Activated gamma-delta T cell treated with Interleukin-2 at 50 U/mL for 16 hours (primary cell): ENCODE results near the gene PRDM5.

ENCODE experiments used
- DNase-seq: peaks from one replicate; pipeline ENCODE4 v3.0.0-alpha.2; 2020

PRDM5 gene

DNA sequence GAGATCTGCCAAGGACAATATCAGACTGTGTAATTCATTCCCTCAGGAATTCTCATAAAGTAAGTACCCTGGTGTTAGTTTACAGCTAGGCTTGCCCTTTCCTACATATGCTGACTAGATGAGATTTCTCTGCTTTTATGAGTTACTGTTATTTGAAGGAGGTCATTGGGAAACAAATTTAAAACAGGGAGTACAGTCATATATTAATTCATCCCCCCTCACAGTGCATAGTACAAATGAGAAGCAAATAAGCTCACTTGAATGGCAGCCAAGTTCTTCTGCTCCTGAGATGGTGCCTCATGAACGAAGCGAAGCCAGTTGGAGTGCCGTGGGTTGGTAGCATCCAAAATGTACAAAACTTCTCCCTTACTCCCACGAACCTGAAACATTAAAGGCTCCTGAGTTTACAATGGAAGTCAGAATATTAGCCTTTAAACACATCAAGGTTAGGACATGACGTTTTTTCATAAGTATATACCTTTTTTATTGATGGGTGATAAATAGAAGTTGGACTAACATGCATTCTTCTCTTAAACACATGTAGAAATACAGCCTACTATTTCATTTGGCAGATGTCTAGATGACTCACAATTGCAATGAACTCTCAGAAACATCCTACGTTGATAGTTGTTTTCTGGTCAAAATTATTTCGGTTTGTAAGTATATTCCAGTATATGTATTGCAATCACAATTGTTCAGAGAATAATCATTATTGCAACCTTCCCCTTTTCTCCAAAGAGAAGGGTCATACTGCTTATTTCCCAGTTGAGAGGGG is 69.2 kb downstream of the PRDM5 start:
- no peak for DNase-seq

DNA sequence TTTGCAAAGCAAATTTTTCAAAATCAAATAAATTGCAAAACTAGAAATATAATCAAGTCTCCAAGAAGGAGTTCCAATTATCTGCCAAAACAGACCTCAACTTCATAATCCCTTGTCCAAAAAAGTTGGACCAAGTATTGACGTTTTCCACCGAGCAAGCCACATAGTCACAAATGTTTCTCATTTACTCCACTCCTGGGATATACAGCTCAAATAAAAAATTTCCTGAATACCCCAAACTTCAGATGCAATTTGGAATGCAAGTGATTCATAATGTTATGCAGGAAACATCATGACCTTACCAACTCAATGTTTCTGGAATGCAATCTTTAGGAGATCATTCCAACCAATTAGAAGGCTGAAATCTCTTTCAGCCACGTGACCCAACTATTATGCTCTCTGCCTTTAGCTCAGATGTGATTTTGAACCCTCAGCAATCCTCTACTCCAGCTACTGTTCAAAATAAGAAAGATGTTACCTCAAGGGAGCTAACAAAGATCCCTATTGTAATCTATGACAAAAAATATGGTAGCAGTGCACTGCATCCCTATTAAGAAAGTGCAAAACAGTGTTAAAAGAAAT is 72.4 kb downstream of the PRDM5 start:
- no peak for DNase-seq

DNA sequence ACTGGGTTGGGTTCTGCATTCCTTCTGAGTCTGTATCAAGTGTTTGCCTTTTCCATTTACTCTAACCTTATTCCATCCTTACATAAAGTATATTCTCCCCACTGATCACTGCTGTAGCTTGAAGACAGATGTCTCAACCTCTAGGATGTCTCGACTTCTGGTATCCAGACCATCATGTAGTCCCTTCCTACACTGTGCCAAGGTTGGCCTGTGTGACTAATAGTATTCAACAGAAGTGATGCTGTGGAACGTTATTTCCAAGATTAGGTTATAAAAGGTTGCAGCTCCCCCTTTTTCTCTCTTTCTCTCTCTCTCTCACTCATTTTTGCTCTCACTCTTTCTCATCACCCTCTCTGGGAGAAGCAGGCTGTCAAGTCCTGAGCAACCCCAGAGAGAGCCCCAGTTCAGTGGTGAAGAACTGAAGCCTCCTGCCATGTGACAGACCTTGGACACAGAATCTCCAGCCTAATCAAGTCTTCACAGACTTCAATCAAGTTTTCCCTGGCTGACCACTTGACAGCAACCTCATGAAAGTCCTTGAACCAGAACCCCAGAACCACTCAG is 75.4 kb downstream of the PRDM5 start:
- no peak for DNase-seq

DNA sequence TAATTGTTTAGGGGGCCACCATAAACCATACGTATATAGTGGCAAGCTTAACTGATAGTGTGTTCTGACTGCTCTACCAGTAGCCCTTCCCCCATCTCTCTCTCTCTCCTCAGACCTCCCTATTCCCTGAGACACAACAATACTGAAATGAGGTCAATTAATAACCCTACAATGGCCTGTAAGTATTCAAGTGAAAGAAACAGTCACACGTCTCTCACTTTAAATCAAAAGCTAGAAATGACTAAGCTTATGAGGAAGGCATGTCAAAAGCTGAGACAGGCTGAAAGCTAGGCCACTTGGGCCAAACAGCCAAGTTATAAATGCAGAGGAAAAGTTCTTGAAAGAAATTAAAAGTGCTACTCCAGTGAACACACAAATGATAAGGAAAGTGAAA is 78.0 kb downstream of the PRDM5 start:
- DNase-seq = no peak

DNA sequence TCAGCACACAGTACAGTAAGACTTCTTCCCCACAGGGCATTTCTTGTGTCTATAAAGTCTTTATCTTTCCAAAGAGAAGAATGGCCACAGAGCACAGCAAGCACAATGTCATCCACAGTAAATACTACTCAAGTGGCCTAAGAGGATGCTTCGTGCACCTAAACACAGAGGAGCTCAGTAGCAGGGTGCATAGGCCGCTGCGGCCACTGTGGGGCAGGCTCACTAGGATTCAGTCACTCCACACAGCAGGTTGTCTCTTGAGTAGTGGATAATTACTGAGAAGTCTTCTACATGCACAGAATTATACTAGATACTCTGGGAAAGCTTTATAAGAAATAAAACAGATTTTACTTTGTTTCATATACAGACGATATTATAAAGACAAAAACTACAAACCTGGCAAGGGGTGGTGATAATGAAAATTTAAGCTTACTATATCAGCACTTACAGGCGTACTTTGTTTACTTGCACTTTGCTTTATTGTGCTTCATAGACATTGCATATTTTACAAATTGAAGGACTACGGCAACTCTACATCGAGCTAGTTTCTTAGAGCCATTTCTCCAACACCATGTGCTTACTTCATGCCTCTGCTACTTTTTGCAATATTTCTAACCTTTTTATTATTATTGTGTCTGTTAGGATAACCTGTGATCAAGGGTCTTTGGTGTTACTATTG is 78.5 kb downstream of the PRDM5 start:
- no peak for DNase-seq

DNA sequence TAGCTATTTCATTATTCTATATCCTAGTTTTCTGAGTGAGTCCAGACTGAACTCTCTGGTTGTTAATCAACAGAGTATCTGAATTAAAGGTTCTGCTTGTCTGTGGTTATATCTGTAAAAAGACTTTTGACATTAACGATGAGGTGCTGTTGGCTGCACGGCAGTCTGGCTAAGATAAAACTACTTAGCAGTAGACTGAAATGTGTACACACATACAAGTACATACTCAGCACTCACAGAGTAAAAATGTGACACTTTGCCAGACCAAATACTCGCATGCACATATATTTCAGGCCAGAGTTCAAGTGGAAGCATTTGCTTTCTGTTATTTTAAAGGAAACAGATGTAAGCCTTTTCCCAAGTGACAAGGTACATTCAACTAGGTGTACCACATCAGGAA is 80.5 kb downstream of the PRDM5 start:
- no peak for DNase-seq

GRCh38 chr4:120841580-120841979 is 80.9 kb downstream of the PRDM5 start:
- no peak for DNase-seq

DNA sequence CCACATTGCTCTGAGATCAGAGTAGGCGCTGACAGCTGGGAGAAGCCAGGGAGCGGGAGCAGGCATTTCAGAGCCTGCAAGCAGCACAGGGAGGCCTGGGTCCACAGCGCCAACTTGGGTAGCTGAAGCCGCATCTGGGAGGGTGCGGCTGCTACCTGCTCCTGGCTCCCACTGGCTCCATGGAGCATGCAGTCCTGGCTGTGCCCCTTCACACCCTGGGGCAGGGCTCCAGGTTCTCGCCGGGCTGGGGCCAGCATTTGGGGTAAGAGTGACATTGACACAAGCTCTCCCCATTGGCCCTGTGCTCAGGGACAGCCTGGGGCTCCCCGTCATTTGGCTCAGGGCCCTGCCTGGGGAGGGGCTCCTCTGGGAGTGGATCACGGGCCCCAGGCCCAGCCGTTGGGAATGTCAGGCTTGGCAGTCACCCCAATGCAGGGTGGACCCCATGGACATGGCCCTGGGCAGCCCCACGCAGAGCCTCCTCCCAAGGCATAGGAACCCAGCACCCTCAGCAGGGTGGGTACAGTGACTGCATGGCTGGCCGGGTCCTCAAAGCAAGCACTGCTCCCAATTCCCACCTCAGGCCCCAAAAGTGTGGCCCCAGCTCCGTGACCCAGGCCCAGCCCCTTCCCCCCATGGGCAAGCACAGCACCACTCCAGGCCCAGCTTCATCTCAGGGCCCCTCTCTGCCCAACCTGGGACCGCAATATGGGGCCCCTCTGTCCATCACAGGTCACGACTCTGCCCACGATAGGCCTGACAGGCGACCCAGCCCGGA is 82.4 kb downstream of the PRDM5 start:
- no peak for DNase-seq

- DNase-seq = no peak
These were observed 83.1 kb downstream of the PRDM5 start for GRCh38 chr4:120839334-120839973.

GRCh38 chr4:120838784-120839183 is 83.7 kb downstream of the PRDM5 start:
- DNase-seq = no peak

DNA sequence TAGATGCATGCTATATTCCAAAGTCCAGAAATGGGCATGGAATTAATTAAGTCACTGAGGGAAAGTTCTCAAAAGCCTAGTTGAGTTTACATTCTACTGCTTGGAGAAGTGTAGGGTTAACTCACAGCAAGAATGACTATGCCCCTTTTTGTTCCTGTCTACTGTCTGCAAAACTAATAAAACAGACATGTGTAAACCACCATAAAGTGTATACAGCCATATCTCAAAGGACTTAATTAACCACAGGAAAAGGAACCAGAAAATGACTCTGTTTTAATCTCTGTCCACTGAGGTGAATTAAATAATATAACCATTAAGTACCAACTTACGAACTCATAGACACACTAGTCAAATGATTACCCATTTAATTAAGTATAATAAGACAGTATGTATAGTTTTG is 84.9 kb downstream of the PRDM5 start:
- no peak for DNase-seq

DNA sequence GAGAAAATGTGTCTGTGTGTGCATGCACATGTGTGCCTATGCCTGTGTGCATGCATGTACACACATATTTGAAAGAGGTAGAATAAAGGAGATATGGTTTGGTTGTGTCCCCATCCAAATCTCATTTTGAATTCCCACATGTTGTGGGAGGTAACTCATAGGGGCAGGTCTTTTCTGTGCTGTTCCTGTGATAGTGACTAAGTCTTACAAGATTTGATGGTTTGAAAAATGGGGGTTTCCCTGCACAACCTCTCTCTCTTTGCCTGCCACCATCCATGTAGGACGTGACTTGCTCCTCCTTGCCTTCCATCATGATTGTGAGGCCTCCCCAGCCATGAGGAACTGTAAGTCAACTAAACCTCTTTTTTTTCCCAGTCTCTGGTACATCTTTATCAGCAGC is 87.2 kb downstream of the PRDM5 start:
- DNase-seq = no peak

DNA sequence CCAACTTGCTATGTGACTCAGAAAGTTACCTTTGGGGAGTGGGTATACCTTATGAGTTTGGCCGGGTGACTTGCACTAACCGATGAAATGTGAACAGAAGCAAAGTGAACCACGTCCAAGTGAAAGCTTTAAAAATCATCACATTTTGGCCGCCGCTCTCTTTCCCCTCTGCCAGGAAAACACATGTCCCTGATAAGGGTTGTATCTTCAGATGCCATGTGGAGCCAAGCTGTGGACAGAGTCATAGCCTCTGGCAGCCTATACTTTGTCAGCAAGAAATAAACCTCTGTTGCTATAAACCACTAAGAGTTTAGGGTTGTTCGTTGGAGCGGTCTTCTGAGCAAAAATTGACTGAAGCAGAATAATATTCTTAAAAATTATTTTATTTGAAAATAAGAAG is 92.3 kb downstream of the PRDM5 start:
- no peak for DNase-seq

DNA sequence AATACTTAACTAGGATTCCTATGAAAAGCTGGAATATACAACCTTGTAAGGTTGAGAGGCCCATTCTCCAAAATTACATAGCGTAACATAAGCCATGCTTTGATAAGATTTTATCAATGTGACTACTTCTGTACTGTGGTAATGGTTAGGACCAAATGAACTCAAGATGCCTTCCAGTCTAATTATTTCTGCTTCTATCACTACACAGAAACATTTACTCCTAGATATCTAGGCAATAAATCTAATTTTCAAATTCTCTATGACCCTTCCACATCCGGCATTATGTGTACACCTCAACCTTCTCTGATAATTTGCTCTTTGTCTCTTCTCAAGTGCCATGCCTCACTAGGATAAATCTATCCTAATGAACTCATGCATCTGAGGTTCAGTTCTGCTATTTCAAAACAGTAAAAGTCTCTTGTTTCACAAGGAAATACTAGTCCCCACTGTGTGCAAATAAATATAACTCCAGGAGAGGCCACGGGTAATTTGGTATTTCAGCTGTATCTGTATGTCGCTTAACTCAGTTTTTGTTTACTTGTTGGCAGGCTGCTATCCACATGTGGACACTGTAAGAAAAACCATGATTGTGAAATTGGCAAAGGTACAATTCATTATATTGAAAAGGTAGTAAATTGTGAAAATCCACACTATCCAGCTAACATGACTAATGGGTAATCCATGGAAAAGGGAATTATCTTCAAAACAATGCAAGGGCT is 93.3 kb downstream of the PRDM5 start:
- DNase-seq = no peak

DNA sequence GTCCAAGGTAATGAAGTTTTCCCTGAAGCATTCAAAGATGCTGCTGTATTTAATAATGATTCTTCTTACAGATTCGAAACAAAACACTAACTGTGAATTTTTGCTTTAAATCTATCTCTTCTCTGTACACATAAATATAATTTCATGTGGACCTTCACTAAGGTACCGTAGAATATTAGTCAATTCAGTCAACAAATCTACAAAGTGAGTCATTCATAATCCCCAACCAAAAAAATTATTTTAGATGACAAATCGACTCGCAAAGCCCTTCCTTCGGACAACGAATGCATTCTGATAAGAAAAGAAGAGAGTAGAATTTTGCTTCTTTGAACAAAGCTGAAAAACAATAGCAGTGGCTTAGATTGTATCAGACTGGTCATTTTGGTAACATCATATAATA is 95.7 kb downstream of the PRDM5 start:
- DNase-seq = no peak

DNA sequence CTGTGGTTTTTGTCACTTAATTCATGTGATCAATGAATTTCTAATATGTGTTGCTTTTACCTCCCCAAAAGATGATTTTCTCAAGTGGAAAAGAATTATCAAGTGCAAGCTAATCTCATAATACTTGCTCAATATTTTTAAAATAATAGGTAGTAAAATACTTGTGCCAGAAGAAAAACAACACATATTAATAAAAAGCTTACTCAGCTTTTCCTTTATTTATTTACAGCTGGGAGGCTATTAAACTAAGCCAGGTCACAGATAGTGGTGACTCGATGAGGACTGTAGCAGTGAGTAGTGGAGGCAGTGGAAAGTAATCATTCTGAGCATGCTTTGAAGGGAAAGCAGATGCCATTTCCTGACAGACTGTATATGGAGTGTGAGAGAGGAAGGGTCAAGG is 96.1 kb downstream of the PRDM5 start:
- DNase-seq = no peak

DNA sequence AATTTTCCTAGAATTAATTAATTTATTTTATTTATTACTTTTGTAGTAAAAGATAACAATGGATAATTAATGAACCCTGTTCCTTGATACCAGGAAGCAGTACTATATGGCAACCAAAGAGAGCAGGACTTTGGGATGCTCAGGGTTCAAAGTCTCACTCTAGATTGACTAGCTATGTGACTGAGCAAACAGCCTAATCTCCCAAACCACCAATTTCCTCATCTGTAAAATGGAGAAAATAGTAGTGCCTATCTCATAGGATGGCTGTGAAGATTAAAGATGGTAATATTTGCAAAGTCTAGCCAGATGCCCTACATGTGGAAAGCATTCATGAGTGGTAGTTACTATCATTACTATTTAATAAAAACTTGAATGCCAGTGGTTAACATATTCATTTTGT is 97.6 kb downstream of the PRDM5 start:
- no peak for DNase-seq

GRCh38 chr4:120821977-120822376 is 100.5 kb downstream of the PRDM5 start:
- no peak for DNase-seq

- no peak for DNase-seq
These were observed 101.5 kb downstream of the PRDM5 start for GRCh38 chr4:120821029-120821428.

GRCh38 chr4:120819805-120820437 is 102.6 kb downstream of the PRDM5 start:
- no peak for DNase-seq

- DNase-seq = no peak
These were observed 106.1 kb downstream of the PRDM5 start for GRCh38 chr4:120816296-120816965.
